ENCODE results near the gene PRORP.
"Not testable (repeated sequence)": the region's sequence is repeated elsewhere in the genome, so short reads cannot be mapped to it uniquely, and the experiment has no call there.

Gene PRORP

GRCh38 chr14:35144029-35144428, 21.7 kb downstream of the PRORP start:
- DNase-seq = no peak
- no peak overlapping the region for H3K4me3 ChIP-seq (ENCODE audit: low read depth, low read length)
- H3K27me3 ChIP-seq = no peaks in the 10 kb centered on the region
- no peak for TF ChIP-seq CTCF (IDR thresholded peaks at IDR 0.05; ENCODE audit: low read depth, low read length)
- H3K36me3 ChIP-seq = no peaks in the 10 kb centered on the region
- H3K9me3 ChIP-seq = no peaks in the 10 kb centered on the region
- H3K4me1 ChIP-seq = no peaks in the 10 kb centered on the region

- no peak for TF ChIP-seq CTCF (IDR thresholded peaks at IDR 0.05; ENCODE audit: low read depth, low read length)
- no peak for DNase-seq
- no peaks in the 10 kb centered on the region for H3K9me3 ChIP-seq
- no peak overlapping the region for H3K4me3 ChIP-seq (ENCODE audit: low read depth, low read length)
- H3K4me1 ChIP-seq = no peaks in the 10 kb centered on the region
- H3K36me3 ChIP-seq = 0 out of 2 replicates have a peak, but pooled peaks cover 2% of the 10 kb centered on the region
- no peaks in the 10 kb centered on the region for H3K27me3 ChIP-seq
These were observed 24.4 kb downstream of the PRORP start for GRCh38 chr14:35146711-35147149.

GRCh38 chr14:35147186-35147585, 24.8 kb downstream of the PRORP start:
- H3K27me3 ChIP-seq = no peaks in the 10 kb centered on the region
- no peaks in the 10 kb centered on the region for H3K4me1 ChIP-seq
- no peaks in the 10 kb centered on the region for H3K9me3 ChIP-seq
- no peak for DNase-seq
- TF ChIP-seq CTCF (IDR thresholded peaks at IDR 0.05; ENCODE audit: low read depth, low read length) = no peak
- 0 out of 2 replicates have a peak, but pooled peaks cover 2% of the 10 kb centered on the region for H3K36me3 ChIP-seq
- H3K4me3 ChIP-seq (ENCODE audit: low read depth, low read length) = no peak overlapping the region

GRCh38 chr14:35147711-35148110, 25.4 kb downstream of the PRORP start:
- DNase-seq = no peak
- Histone ChIP-seq H3K4me1 (no peaks in the 10 kb centered on the region), H3K36me3 (0 out of 2 replicates have a peak, but pooled peaks cover 2% of the 10 kb centered on the region), H3K27me3 (no peaks in the 10 kb centered on the region), H3K4me3 (ENCODE audit: low read depth, low read length) (no peak overlapping the region), H3K9me3 (no peaks in the 10 kb centered on the region)
- TF ChIP-seq CTCF (IDR thresholded peaks at IDR 0.05; ENCODE audit: low read depth, low read length) = no peak

GRCh38 chr14:35149239-35149638, 26.9 kb downstream of the PRORP start:
- H3K4me3 ChIP-seq (ENCODE audit: low read depth, low read length) = no peak overlapping the region
- H3K4me1 ChIP-seq = no peaks in the 10 kb centered on the region
- no peak for TF ChIP-seq CTCF (IDR thresholded peaks at IDR 0.05; ENCODE audit: low read depth, low read length)
- H3K27me3 ChIP-seq = no peaks in the 10 kb centered on the region
- 0 out of 2 replicates have a peak, but pooled peaks cover 2% of the 10 kb centered on the region for H3K36me3 ChIP-seq
- no peaks in the 10 kb centered on the region for H3K9me3 ChIP-seq
- DNase-seq = no peak

GRCh38 chr14:35152531-35152930, 30.2 kb downstream of the PRORP start:
- H3K4me3 ChIP-seq (ENCODE audit: low read depth, low read length); H3K27me3 ChIP-seq; H3K9me3 ChIP-seq; DNase-seq; H3K36me3 ChIP-seq; H3K4me1 ChIP-seq: not testable (repeated sequence)

GRCh38 chr14:35154016-35154415, 31.7 kb downstream of the PRORP start:
- DNase-seq = no peak
- peaks cover 7% of the 10 kb centered on the region for H3K4me1 ChIP-seq
- TF ChIP-seq CTCF (IDR thresholded peaks at IDR 0.05; ENCODE audit: low read depth, low read length) = no peak
- 0 out of 2 replicates have a peak, but pooled peaks cover 4% of the 10 kb centered on the region for H3K36me3 ChIP-seq
- no peaks in the 10 kb centered on the region for H3K9me3 ChIP-seq
- no peak overlapping the region for H3K4me3 ChIP-seq (ENCODE audit: low read depth, low read length)
- H3K27me3 ChIP-seq = no peaks in the 10 kb centered on the region

Data from BE2C (cell line).